Skeletal muscle satellite cell (primary cell): ENCODE results near the gene ITGAL.
"Not testable (repeated sequence)": the region's sequence is repeated elsewhere in the genome, so short reads cannot be mapped to it uniquely, and the experiment has no call there.

Source experiments
- H3K27me3 ChIP-seq: 2 replicates; pipeline ENCODE4 v1.7.0; 2013; ENCODE audit warnings: low read length; ENCODE audit not compliant: control insufficient read depth, insufficient read depth
- H3K36me3 ChIP-seq: 2 replicates; pipeline ENCODE4 v1.7.0; 2013; ENCODE audit warnings: mild to moderate bottlenecking, control low read depth, low read length; ENCODE audit not compliant: insufficient read depth
- H3K4me1 ChIP-seq: 2 replicates; pipeline ENCODE4 v1.7.0; 2013; ENCODE audit warnings: low read length; ENCODE audit not compliant: control insufficient read depth, insufficient read depth
- H3K4me2 ChIP-seq: 2 replicates; pipeline ENCODE4 v1.7.0; 2013; ENCODE audit warnings: mild to moderate bottlenecking, low read length
- H3K4me3 ChIP-seq: 2 replicates; pipeline ENCODE4 v1.7.0; 2013; ENCODE audit warnings: low read length
- H3K9ac ChIP-seq: 2 replicates; pipeline ENCODE4 v1.7.0; 2013; ENCODE audit warnings: mild to moderate bottlenecking, low read depth, low read length, moderate library complexity
- H3K9me3 ChIP-seq: replicated peaks from 2 replicates; pipeline ENCODE4 v1.7.0; 2013; ENCODE audit warnings: mild to moderate bottlenecking, control low read depth, low read length

The ITGAL gene

DNA sequence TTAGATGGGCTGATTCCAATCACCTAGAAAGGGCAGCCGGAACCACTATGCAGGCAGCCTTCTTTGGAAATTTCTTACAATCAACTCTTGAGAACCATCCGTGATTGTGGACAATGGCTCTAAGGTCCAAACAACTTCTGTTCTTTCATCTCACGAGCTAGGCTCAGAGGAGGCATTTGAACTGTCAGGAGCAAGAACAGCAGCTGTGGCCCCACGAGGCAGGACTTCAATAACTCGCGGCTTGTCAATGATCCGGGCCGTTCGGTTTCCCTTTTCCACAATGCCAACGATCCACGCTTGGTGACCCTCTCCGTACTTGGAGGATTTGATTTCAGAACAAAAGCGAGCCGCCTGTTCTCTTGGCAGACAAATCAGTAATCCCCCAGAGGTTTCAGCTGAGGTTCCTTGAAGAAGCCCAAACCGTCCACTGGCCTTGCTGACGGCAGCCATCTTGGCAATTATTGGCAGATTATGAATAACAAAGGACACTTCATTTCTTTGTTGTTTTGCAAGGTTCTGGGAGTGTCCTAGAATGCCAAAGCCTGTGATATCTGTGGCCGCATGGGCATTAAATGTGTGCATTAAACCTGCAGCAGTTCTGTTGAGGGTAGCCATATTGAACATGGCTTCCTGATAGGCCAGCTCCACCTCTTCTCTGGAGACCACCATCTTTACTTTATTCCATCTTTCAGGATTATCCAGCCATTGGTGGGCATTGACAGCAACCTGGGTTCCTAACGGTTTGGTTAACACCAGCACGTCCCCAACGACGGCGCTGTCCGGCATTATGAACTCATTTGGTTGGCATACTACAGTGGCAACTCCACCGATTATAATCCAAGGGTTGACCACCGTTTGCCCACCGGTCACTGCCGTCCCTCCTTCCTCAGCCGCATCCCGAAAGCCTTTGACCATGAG, 28.1 kb upstream of the ITGAL start:
- peaks cover 16% of the 10 kb centered on the region for H3K36me3 ChIP-seq
- H3K4me3 ChIP-seq = peak overlapping the region; percentile 81
- H3K4me2 ChIP-seq = peak overlapping the region; percentile 90
- no peaks in the 10 kb centered on the region for H3K9me3 ChIP-seq
- peak overlapping the region; percentile 96 for H3K9ac ChIP-seq
- no peaks in the 10 kb centered on the region for H3K27me3 ChIP-seq
- H3K4me1 ChIP-seq = peaks cover 15% of the 10 kb centered on the region

DNA sequence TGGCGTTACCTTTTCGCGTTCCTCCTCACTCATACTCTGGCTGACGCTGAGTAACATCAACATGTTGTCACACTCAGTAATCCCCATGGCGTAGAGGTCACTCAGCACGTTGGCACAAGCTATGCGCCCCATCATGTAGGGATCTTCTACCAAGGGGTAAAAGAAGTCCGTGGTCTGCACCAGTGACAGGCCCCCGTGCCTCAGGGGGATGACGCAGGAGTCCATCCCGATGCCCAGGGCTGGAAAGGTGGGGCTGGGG, 27.5 kb upstream of the ITGAL start:
- Histone ChIP-seq H3K4me2 (peak overlapping the region; percentile 90), H3K9ac (peak overlapping the region; percentile 96), H3K9me3 (no peaks in the 10 kb centered on the region), H3K4me3 (peak overlapping the region; percentile 81), H3K36me3 (peaks cover 16% of the 10 kb centered on the region), H3K27me3 (no peaks in the 10 kb centered on the region), H3K4me1 (peaks cover 15% of the 10 kb centered on the region)

DNA sequence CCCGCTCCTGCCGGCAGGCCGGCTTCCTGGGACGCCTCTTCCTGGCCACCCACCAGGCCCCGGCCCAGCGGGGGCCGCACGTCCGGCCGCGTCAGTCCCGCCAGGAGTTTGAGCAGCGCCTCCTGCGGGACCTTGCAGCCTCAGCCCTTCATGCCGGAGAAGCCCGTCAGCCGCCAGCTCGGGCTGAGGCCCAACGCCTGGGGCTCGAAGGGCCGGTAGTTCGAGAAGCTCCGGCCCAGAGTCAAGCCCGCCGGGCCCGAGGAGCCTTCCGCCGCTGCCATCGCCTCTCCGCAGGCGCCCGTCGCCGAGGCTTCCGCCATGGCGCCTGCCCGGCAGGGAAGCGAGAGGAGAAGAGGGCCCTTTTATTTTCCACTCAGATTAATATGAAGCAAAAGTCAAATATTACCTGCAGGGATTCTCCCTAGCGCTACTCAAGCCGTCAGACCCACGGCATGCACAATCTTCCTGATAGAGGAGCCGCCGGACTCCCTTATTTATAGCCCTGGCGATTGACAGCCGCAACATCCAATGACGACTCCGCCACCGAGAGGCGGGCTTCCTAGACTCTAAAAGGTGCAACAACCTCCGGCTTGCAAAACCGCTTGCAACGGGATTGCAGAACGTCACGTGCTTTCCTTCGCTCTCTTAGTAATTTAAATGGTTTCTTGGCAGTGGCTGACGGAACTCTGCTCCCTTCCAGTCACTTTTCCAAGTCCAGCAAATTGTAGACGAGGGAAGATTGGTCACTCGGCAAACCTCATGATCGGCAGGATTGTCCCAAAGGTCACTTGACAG, 26.9 kb upstream of the ITGAL start, which contains the start of gene SEPHS2:
SEPHS2 (minus strand) TSS at position 467 of the 795 bp plus-strand sequence; CDS start at position 320, 147 bp downstream.
- no peaks in the 10 kb centered on the region for H3K9me3 ChIP-seq
- peak within 1 kb of the TSS; percentile 96 for H3K9ac ChIP-seq
- H3K4me3 ChIP-seq = peak within 1 kb of the TSS; percentile 81
- no peaks in the 10 kb centered on the region for H3K27me3 ChIP-seq
- peaks cover 15% of the 10 kb centered on the region for H3K4me1 ChIP-seq
- H3K4me2 ChIP-seq = peak within 1 kb of the TSS; percentile 90
- H3K36me3 ChIP-seq = peaks cover 16% of the 10 kb centered on the region

DNA sequence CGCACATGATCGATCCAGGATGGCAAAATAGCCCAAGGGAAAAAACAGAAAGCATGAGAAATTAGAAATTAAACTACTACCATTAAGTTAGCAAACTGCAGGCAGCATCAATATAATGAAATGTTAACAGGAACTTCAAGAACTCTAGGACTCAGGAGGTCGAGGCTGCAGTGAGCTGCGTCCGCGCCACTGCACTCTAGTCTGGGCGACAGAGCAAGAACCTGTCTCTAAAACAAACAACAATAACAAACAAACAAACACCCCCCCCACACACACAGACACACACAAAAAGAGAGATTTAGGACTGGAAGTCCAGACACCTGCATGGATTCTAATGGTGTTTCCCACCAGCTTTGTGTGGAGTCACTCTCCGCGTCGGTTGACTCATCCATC, 26.3 kb upstream of the ITGAL start:
- H3K9me3 ChIP-seq = no peaks in the 10 kb centered on the region
- H3K27me3 ChIP-seq = no peaks in the 10 kb centered on the region
- H3K4me3 ChIP-seq = peak overlapping the region; percentile 81
- peaks cover 15% of the 10 kb centered on the region for H3K4me1 ChIP-seq
- peak overlapping the region; percentile 90 for H3K4me2 ChIP-seq
- H3K9ac ChIP-seq = peak overlapping the region; percentile 96
- peaks cover 16% of the 10 kb centered on the region for H3K36me3 ChIP-seq

DNA sequence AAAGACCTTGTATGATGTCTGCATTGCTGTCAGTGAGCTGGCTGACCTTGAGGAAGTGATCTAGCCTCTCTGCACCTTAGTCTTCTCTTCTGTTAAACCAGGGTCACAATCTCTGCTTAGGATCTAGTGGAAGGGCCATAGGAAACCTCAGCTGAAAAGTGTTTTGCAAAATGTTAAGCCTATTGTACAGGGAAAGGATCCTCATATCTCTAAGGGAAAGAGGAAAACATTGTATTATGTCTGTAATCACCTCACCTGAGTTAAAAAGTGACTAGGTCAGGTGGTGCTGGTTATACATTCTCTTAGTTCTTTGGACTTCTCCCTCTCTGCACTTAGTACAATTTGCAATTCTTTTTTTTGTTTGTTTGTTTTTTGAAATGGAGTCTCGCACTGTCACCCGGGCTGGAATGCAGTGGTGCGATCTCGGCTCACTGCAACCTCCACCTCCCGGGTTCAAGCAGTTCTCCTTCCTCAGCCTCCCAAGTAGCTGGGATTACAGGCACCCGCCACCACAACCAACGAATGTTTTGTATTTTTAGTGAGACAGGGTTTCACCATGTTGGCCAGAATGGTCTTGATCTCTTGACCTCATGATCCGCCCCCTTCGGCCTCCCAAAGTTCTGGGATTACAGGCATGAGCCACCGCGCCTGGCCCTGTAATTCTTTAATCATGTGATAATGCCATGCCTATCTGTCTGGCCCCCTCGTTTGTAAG, 24.9 kb upstream of the ITGAL start:
- Histone ChIP-seq H3K27me3 (peaks cover 4% of the 10 kb centered on the region), H3K9ac (no peak overlapping the region), H3K4me3 (no peak overlapping the region), H3K9me3 (no peaks in the 10 kb centered on the region), H3K4me2 (no peak overlapping the region), H3K4me1 (peaks cover 15% of the 10 kb centered on the region), H3K36me3 (peaks cover 16% of the 10 kb centered on the region)

DNA sequence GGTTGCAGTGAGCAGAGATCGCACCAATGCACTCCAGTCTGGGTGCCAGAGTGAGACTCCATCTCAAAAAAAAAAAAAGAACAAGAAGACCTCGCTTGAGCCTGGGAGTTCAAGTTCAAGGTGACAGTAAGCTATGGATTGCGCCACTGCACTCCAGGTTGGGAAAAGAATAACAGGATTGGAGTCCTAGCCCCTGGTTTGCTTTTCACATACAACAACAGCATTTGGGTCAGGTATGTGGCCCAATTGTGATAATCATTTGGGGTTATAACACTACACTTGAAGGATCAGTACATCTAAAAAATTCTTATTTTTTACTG, 23.5 kb upstream of the ITGAL start:
- H3K4me3 ChIP-seq = no peak overlapping the region
- H3K9ac ChIP-seq = no peak overlapping the region
- H3K4me1 ChIP-seq = peaks cover 15% of the 10 kb centered on the region
- H3K9me3 ChIP-seq = no peaks in the 10 kb centered on the region
- H3K27me3 ChIP-seq = peaks cover 4% of the 10 kb centered on the region
- peaks cover 7% of the 10 kb centered on the region for H3K36me3 ChIP-seq
- H3K4me2 ChIP-seq = no peak overlapping the region

DNA sequence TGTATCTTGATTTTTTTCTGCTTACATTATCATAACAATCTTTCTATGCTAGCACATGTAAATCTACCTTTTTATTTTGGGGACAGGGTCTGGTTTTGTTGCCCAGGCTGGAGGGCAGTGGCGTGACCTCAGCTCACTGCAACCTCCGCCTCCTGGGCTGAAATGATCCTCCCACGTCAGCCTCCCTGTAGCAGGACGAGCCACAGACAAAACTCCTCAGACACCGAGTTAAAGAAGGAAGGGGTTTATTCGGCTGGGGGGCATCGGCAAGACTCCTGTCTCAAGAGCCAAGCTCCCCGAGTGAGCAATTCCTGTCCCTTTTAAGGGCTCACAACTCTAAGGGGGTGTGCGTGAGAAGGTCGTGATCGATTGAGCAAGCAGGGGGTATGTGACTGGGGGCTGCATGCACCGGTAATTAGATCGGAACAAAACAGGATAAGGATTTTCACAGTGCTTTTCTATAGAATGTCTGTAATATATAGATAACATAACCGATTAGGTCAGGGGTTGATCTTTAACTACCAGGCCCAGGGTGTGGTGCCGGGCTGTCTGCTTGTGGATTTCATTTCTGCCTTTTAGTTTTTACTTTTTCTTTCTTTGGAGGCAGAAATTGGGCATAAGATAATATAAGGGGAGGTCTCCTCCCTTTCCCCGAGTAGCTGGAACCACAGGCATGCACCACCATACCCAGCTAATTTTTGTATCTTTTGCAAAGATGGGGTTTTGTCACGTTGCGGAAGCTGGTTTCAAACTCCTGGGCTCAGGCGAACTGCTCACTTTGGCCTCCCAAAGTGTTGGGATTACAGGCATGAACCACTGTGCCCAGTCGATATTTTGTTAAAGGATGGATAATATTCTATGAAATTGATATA, 19.6 kb upstream of the ITGAL start:
- not testable (repeated sequence) for H3K9me3 ChIP-seq, H3K9ac ChIP-seq, H3K4me1 ChIP-seq, H3K4me3 ChIP-seq, H3K4me2 ChIP-seq, H3K36me3 ChIP-seq
- peaks cover 22% of the 10 kb centered on the region for H3K27me3 ChIP-seq

DNA sequence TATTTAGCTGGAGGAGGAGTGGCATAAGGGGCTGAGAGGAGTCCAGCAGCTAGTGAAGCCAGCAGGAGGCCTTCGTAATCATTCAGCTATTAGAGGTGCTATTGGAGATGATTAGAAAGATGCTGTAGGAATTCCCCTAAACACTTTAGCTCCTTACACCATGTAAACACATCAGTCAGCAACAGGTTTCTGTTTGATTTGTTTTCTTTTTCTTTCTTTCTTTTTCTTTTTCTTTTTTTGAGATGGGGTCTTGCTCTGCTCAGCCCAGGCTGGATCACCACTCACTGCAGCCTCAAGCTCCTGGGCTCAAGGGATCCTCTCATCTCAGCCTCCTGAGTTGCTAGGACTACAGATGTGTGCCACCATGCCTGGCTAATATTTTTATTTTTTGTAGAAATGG, 16.2 kb upstream of the ITGAL start:
- Histone ChIP-seq H3K4me2 (no peak overlapping the region), H3K36me3 (no peaks in the 10 kb centered on the region), H3K4me3 (no peak overlapping the region), H3K9me3 (no peaks in the 10 kb centered on the region), H3K4me1 (no peaks in the 10 kb centered on the region), H3K27me3 (peaks cover 22% of the 10 kb centered on the region), H3K9ac (no peak overlapping the region)

DNA sequence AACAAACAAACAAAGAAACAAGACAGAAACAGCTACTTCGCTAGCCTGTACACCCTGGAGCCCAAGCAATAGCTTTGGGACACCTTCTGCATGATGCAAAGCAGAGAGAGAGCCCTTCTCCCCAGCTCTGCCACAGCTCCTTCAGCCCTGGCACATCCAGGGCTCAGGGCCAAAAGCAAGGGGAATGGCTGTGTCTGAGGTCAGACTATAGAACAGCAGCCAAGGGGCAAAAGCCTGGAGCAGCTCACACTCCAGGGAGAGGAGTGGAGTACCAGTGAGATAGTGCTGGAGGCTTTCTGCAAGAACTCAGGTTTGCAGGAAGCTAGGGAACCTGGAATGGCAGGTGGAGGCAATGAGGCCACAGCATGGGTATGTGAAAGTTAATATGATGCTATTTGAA, 15.3 kb upstream of the ITGAL start:
- Histone ChIP-seq H3K4me1 (no peaks in the 10 kb centered on the region), H3K27me3 (peaks cover 21% of the 10 kb centered on the region), H3K36me3 (no peaks in the 10 kb centered on the region), H3K4me3 (no peak overlapping the region), H3K4me2 (no peak overlapping the region), H3K9me3 (no peaks in the 10 kb centered on the region), H3K9ac (no peak overlapping the region)

DNA sequence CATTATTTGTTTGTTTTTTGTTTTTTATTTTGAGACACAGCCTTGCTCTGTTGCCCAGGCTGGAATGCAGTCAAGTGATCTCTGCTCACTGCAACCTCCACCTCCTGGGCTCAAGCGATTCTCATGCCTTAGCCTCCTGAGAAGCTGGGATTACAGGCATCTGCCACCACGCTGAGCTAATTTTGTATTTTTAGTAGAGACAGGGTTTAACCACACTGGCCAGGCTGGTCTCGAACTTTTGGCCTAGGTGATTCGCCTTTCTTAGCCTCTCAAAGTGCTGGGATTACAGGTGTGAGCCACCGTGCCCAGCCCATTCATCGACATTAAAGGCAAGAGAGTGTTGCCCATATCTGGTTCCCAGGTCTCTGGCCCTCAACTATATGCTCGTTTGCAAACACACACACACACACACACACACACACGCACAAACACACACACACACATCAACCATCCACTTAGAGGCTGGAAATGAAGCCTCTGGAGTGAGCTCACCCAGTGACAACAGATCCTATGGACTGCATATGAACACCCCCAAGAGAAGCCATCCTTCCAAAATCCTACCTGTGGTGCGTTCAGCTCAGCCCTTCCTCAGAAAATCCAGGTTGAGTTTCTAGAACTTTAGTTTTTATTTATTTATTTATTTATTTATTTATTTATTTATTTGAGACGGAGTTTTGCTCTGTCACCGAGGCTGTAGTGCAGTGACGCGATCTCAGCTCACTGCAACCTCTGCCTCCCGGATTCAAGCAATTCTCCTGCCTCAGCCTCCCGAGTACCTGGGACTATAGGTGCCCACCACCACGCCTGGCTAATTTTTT, 14.6 kb upstream of the ITGAL start:
- no peaks in the 10 kb centered on the region for H3K36me3 ChIP-seq
- no peak overlapping the region for H3K4me2 ChIP-seq
- peaks cover 18% of the 10 kb centered on the region for H3K27me3 ChIP-seq
- H3K4me1 ChIP-seq = no peaks in the 10 kb centered on the region
- no peak overlapping the region for H3K4me3 ChIP-seq
- no peaks in the 10 kb centered on the region for H3K9me3 ChIP-seq
- no peak overlapping the region for H3K9ac ChIP-seq
